H9 (cell line): ENCODE measurements around the gene ZNF70. TPM values are rescaled to one million over a fixed set of nuclear protein-coding genes. Genes with fewer than 3 reads are reported as not detected.

Experiments used
- DNase-seq: peaks from one replicate; pipeline ENCODE4 v3.0.0-alpha.2; 2017
- H2AFZ ChIP-seq: one replicate; pipeline ENCODE4 v1.6.1; 2013; ENCODE audit warnings: mild to moderate bottlenecking, low read length, control low read depth, moderate library complexity
- H2AK5ac ChIP-seq: 2 replicates; pipeline ENCODE4 v1.6.1; 2013; ENCODE audit warnings: low read length, control low read depth, mixed read lengths; ENCODE audit not compliant: insufficient read length
- H2BK120ac ChIP-seq: one replicate; pipeline ENCODE4 v1.6.1; 2013; ENCODE audit warnings: low read depth, mild to moderate bottlenecking, low read length, control low read depth, inconsistent platforms; ENCODE audit not compliant: poor library complexity, severe bottlenecking
- H2BK12ac ChIP-seq: 2 replicates; pipeline ENCODE4 v1.6.1; 2013; ENCODE audit warnings: low read length, control low read depth, mixed read lengths, low read depth; ENCODE audit not compliant: insufficient read length
- H2BK15ac ChIP-seq: 2 replicates; pipeline ENCODE4 v1.6.1; 2013; ENCODE audit warnings: low read depth, low read length, control low read depth
- H2BK20ac ChIP-seq: one replicate; pipeline ENCODE4 v1.6.1; 2013; ENCODE audit warnings: low read depth, mild to moderate bottlenecking, low read length, control low read depth, inconsistent platforms; ENCODE audit not compliant: poor library complexity, severe bottlenecking
- H2BK5ac ChIP-seq: 2 replicates; pipeline ENCODE4 v1.6.1; 2013; ENCODE audit warnings: low read length, control low read depth, mixed read lengths; ENCODE audit not compliant: insufficient read length
- H3K14ac ChIP-seq: 2 replicates; pipeline ENCODE4 v1.6.1; 2013; ENCODE audit warnings: low read length, control low read depth; ENCODE audit not compliant: insufficient read depth
- H3K18ac ChIP-seq: 2 replicates; pipeline ENCODE4 v1.6.1; 2013; ENCODE audit warnings: low read depth, mild to moderate bottlenecking, mixed read lengths, low read length, control low read depth; ENCODE audit not compliant: insufficient read length
- H3K23ac ChIP-seq: 2 replicates; pipeline ENCODE4 v1.6.1; 2013; ENCODE audit warnings: low read length, control low read depth, mixed read lengths, low read depth; ENCODE audit not compliant: insufficient read length
- H3K23me2 ChIP-seq: 2 replicates; pipeline ENCODE4 v1.6.1; 2013; ENCODE audit warnings: low read depth, mild to moderate bottlenecking, mixed read lengths, low read length, control low read depth; ENCODE audit not compliant: insufficient read length, poor library complexity, severe bottlenecking
- H3K27ac ChIP-seq: 2 replicates; pipeline ENCODE4 v1.5.1; 2013; ENCODE audit warnings: low read length, control low read depth, mixed read lengths, low read depth; ENCODE audit not compliant: insufficient read length
- H3K27me3 ChIP-seq: 2 replicates; pipeline ENCODE4 v1.6.1; 2013; ENCODE audit warnings: low read length, control low read depth, inconsistent platforms; ENCODE audit not compliant: insufficient read depth
- H3K4ac ChIP-seq: 2 replicates; pipeline ENCODE4 v1.6.1; 2013; ENCODE audit warnings: low read depth, mild to moderate bottlenecking, control low read depth, inconsistent platforms, low read length, moderate library complexity
- H3K4me1 ChIP-seq: 2 replicates; pipeline ENCODE4 v1.6.1; 2013; ENCODE audit warnings: low read length, control low read depth, inconsistent platforms; ENCODE audit not compliant: insufficient read depth
- H3K4me2 ChIP-seq: 2 replicates; pipeline ENCODE4 v1.6.1; 2013; ENCODE audit warnings: low read length, control low read depth, mixed read lengths; ENCODE audit not compliant: insufficient read length, insufficient read depth
- H3K56ac ChIP-seq: 2 replicates; pipeline ENCODE4 v1.6.1; 2013; ENCODE audit warnings: low read depth, mild to moderate bottlenecking, mixed read lengths, low read length, control low read depth; ENCODE audit not compliant: insufficient read length
- H3K79me1 ChIP-seq: 2 replicates; pipeline ENCODE4 v1.6.1; 2013; ENCODE audit warnings: low read depth, mild to moderate bottlenecking, moderate library complexity, low read length, control low read depth, inconsistent platforms; ENCODE audit not compliant: insufficient read depth, poor library complexity, severe bottlenecking
- H3K79me2 ChIP-seq: 2 replicates; pipeline ENCODE4 v1.6.1; 2013; ENCODE audit warnings: low read length, control low read depth, inconsistent platforms; ENCODE audit not compliant: insufficient read depth
- H3K9ac ChIP-seq: 2 replicates; pipeline ENCODE4 v1.6.1; 2013; ENCODE audit warnings: low read length, control low read depth, mixed read lengths; ENCODE audit not compliant: insufficient read length; ENCODE audit errors: extremely low read depth
- H3K9me3 ChIP-seq: one replicate; pipeline ENCODE4 v1.6.1; 2013; ENCODE audit warnings: low read depth, low read length, inconsistent platforms; ENCODE audit not compliant: control insufficient read depth
- H3T11ph ChIP-seq: one replicate; pipeline ENCODE4 v1.6.1; 2013; ENCODE audit warnings: mild to moderate bottlenecking, low read length, control low read depth, inconsistent platforms
- H4K20me1 ChIP-seq: one replicate; pipeline ENCODE4 v1.6.1; 2013; ENCODE audit not compliant: control insufficient read depth, insufficient read length, insufficient read depth
- H4K5ac ChIP-seq: 2 replicates; pipeline ENCODE4 v1.6.1; 2013; ENCODE audit warnings: low read depth, mild to moderate bottlenecking, mixed read lengths, low read length, control low read depth; ENCODE audit not compliant: insufficient read length
- H4K8ac ChIP-seq: replicated peaks from 2 replicates; pipeline ENCODE4 v1.6.1; 2013; ENCODE audit warnings: low read length, control low read depth, mixed read lengths, low read depth; ENCODE audit not compliant: insufficient read length
- H4K91ac ChIP-seq: 2 replicates; pipeline ENCODE4 v1.6.1; 2013; ENCODE audit warnings: low read depth, mild to moderate bottlenecking, moderate library complexity, mixed read lengths, low read length, control low read depth; ENCODE audit not compliant: insufficient read length
- H3K27ac Mint-ChIP-seq, 3 experiments: 2 replicates in 2 of 3; 3 replicates in 1 of 3; pipeline ENCODE4 v1.8.0; 2020 to 2021; ENCODE audit warnings: mixed read lengths in 3 of 3, mild to moderate bottlenecking in 1 of 3, moderate library complexity in 1 of 3
- H3K27me3 Mint-ChIP-seq: 2 replicates; pipeline ENCODE4 v1.8.0; 2021; ENCODE audit warnings: low read depth, mild to moderate bottlenecking, moderate library complexity, mixed read lengths
- H3K36me3 Mint-ChIP-seq, 3 experiments: 2 replicates in 2 of 3; 3 replicates in 1 of 3; pipeline ENCODE4 v1.8.0; 2020 to 2021; ENCODE audit warnings: low read depth in 3 of 3, mixed read lengths in 3 of 3; ENCODE audit not compliant: insufficient read depth in 1 of 3
- H3K4me1 Mint-ChIP-seq, 2 experiments: 2 replicates each; pipeline ENCODE4 v1.8.0; 2020; ENCODE audit warnings: mixed read lengths in 2 of 2
- H3K4me3 Mint-ChIP-seq, 2 experiments: 2 replicates in 1 of 2; 3 replicates in 1 of 2; pipeline ENCODE4 v1.8.0; 2020 to 2021; ENCODE audit warnings: mild to moderate bottlenecking in 2 of 2, mixed read lengths in 2 of 2, moderate library complexity in 1 of 2
- H3K9me3 Mint-ChIP-seq, 2 experiments: 2 replicates in 1 of 2; 3 replicates in 1 of 2; pipeline ENCODE4 v1.8.0; 2020; ENCODE audit warnings: mild to moderate bottlenecking in 2 of 2, mixed read lengths in 2 of 2, moderate library complexity in 1 of 2
- WGBS: extraction: QIAGEN DNeasy Blood & Tissue Kit; methylation state at CpG from one replicate; pipeline ENCODE4 v1.1.7; 2013; ENCODE audit warnings: missing lambda C conversion rate, low lambda C conversion rate, mixed read lengths; ENCODE audit not compliant: insufficient read length; ENCODE audit errors: extremely low coverage; 5-methylcytosine and 5-hydroxymethylcytosine counted together
- total RNA-seq: library from RNA; stranded (reverse); gene quantifications from 2 replicates; pipeline ENCODE4 v1.2.1, GENCODE V29; 2021
- TF ChIP-seq, protein P1 (sequence below): fragments of 200-600 bp; sonication (generic); conservative IDR thresholded peaks from 3 replicates; pipeline ENCODE4 v1.8.0; 2021; ENCODE audit warnings: antibody characterized with exemption, mild to moderate bottlenecking

Gene ZNF70
- total RNA-seq, 1 experiment from 2014 or later: 3.5 TPM

DNA sequence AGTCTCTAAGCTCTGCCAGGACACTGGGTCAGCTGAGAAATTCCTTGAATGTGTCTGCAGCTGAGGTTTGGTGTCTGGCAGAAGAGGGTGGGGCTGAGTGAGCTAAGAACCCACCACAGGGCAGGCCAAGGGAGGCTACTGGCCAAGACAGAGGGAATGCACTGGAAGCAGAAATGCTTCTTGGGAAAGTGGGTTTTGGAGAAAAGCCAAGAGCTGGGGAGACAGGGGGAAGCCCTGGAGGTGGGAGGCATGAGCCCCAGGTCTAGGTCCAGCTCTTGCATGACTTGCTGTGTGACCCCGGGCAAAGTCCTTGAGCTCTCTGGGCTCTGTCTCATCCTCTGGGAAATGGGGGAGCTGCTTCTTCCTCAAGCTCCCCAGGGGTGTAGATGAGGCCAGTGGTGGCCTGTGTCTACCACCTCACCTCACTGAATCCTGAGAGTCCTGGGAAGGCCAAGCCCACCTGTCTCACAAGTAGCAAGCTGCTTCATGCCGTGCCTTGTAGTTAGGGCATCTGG is 24.1 kb upstream of the ZNF70 start:
- no peak overlapping the region for H3K27ac Mint-ChIP-seq
- no peak overlapping the region for H3K56ac ChIP-seq
- H2BK5ac ChIP-seq: no peak overlapping the region
- H3K9ac ChIP-seq: no peak overlapping the region
- no peaks in the 10 kb centered on the region for H3K79me2 ChIP-seq
- H2AK5ac ChIP-seq: no peak overlapping the region
- H4K5ac ChIP-seq: no peak overlapping the region
- no peaks in the 10 kb centered on the region for H3K9me3 ChIP-seq
- H3K23me2 ChIP-seq: peaks cover 6% of the 10 kb centered on the region
- H3K4me1 ChIP-seq: no peaks in the 10 kb centered on the region; the same call in 1 of the 2 replicates
- WGBS: no CpG with 5 or more reads among the region's 2 CpGs
- peaks cover 14 to 30% of the 10 kb centered on the region in 2 experiments for H3K4me1 Mint-ChIP-seq
- H2BK20ac ChIP-seq: no peak overlapping the region
- H3T11ph ChIP-seq: no peak overlapping the region
- no peak overlapping the region for H2BK12ac ChIP-seq
- H3K4ac ChIP-seq: no peak overlapping the region
- peak overlapping the region in 1 of 2 experiments; percentile 67; a peak in 1 of 5 replicates for H3K4me3 Mint-ChIP-seq
- no peak overlapping the region for H3K4me2 ChIP-seq
- TF ChIP-seq, protein P1, sequence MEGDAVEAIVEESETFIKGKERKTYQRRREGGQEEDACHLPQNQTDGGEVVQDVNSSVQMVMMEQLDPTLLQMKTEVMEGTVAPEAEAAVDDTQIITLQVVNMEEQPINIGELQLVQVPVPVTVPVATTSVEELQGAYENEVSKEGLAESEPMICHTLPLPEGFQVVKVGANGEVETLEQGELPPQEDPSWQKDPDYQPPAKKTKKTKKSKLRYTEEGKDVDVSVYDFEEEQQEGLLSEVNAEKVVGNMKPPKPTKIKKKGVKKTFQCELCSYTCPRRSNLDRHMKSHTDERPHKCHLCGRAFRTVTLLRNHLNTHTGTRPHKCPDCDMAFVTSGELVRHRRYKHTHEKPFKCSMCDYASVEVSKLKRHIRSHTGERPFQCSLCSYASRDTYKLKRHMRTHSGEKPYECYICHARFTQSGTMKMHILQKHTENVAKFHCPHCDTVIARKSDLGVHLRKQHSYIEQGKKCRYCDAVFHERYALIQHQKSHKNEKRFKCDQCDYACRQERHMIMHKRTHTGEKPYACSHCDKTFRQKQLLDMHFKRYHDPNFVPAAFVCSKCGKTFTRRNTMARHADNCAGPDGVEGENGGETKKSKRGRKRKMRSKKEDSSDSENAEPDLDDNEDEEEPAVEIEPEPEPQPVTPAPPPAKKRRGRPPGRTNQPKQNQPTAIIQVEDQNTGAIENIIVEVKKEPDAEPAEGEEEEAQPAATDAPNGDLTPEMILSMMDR: no peak
- H4K91ac ChIP-seq: no peak overlapping the region
- H3K36me3 Mint-ChIP-seq: no peaks in the 10 kb centered on the region; a peak in 1 of 7 replicates
- no peaks in the 10 kb centered on the region for H4K20me1 ChIP-seq
- peaks cover 47% of the 10 kb centered on the region for H3K27me3 Mint-ChIP-seq
- no peak overlapping the region for H2BK15ac ChIP-seq
- no peak for DNase-seq
- H3K9me3 Mint-ChIP-seq: no peaks in the 10 kb centered on the region
- no peaks in the 10 kb centered on the region for H3K79me1 ChIP-seq
- H2BK120ac ChIP-seq: no peak overlapping the region
- no peak overlapping the region for H3K27ac ChIP-seq
- no peak overlapping the region for H4K8ac ChIP-seq
- no peak overlapping the region for H3K18ac ChIP-seq
- no peak overlapping the region for H3K23ac ChIP-seq
- H3K27me3 ChIP-seq: peaks cover 9% of the 10 kb centered on the region; the same call in 1 of the 2 replicates
- H3K14ac ChIP-seq: no peak overlapping the region; the same call in 1 of the 2 replicates
- no peak overlapping the region for H2AFZ ChIP-seq
